B cell (primary cell): Measurements from ENCODE around the gene SNRPD3.

Experiments
- CTCF ChIP-seq: fragments of 200-600 bp; IDR thresholded peaks from one replicate; pipeline ENCODE4 v1.8.0; 2022; ENCODE audit warnings: antibody characterized with exemption, mild to moderate bottlenecking
- EZH2 ChIP-seq: IDR thresholded peaks from 2 replicates; pipeline ENCODE4 v1.6.1; 2012; ENCODE audit warnings: borderline replicate concordance, low read depth, mild to moderate bottlenecking, moderate library complexity, low read length; ENCODE audit not compliant: insufficient read depth, poor library complexity, severe bottlenecking

- TF ChIP-seq CTCF: no peak
- no peak for TF ChIP-seq EZH2
These were observed 27.7 kb downstream of the SNRPD3 start for GRCh38 chr22:24583221-24584165.
